ENCODE measurements around the gene NOP56. TPM values are rescaled to one million over a fixed set of nuclear protein-coding genes. Genes with fewer than 3 reads are reported as not detected.

NOP56 gene
- total and polyA plus RNA-seq, 4 donors: 34.2 to 63.7 (median 46.5) TPM

DNA sequence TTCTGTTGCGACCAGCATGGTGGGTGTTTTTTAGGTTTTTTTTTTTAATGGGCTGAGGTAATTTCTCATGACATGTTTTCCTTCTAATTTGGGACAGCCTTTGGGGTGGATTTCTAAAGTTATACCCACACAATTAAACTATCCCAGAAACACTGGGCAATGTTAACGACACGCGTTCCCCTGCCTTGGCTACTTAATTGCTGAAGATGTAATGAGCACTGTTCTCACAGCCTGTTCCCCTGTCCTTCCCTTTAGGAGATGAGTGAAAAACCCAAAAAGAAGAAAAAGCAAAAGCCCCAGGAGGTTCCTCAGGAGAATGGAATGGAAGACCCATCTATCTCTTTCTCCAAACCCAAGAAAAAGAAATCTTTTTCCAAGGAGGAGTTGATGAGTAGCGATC, 5.2 kb downstream of the NOP56 start:
- Histone ChIP-seq H3K9ac (ENCODE audit: low read depth in 1 of 2, low read length in 2 of 2) (no peak overlapping the region), H3K4me3 (ENCODE audit: low read depth in 1 of 3, low read length in 3 of 3) (no peak overlapping the region), H3K27ac (ENCODE audit: low read depth in 1 of 2, low read length in 2 of 2) (no peak overlapping the region), H3K4me1 (ENCODE audit: control insufficient read depth in 4 of 4, insufficient read depth in 4 of 4, low read length in 3 of 4) (peaks cover 3 to 18% (median 11%) of the 10 kb centered on the region in 4 donors), H3K9me3 (ENCODE audit: control insufficient read depth in 4 of 4, low read length in 3 of 4) (no peaks in the 10 kb centered on the region), H3K36me3 (ENCODE audit: control insufficient read depth in 4 of 4, insufficient read depth in 3 of 4, low read depth in 1 of 4, low read length in 3 of 4) (peaks cover 24 to 78% (median 65%) of the 10 kb centered on the region in 4 donors), H3K27me3 (ENCODE audit: control insufficient read depth in 4 of 4, insufficient read depth in 4 of 4, low read length in 3 of 4) (no peaks in the 10 kb centered on the region)
- WGBS: 95% methylated on average over 5 of the region's 5 CpGs
- DNase-seq (ENCODE audit: low spot score): no peak
- TF ChIP-seq RXRA (IDR thresholded peaks at IDR 0.05) (no peak), RAD21 (IDR thresholded peaks at IDR 0.05) (no peak), TAF1 (conservative IDR thresholded peaks at IDR 0.05) (no peak), HNF4A (conservative IDR thresholded peaks at IDR 0.05) (no peak), MAX (IDR thresholded peaks at IDR 0.05) (no peak), ZBTB33 (IDR thresholded peaks at IDR 0.05) (no peak), HNF4G (IDR thresholded peaks at IDR 0.05) (no peak), YY1 (IDR thresholded peaks at IDR 0.05) (no peak), CTCF (IDR thresholded peaks at IDR 0.05; ENCODE audit: low read depth, low read length, missing input control) (no peak), NR2F2 (IDR thresholded peaks at IDR 0.05) (no peak), FOXA2 (IDR thresholded peaks at IDR 0.05) (no peak), FOXA1 (IDR thresholded peaks at IDR 0.05) (no peak), EGR1 (IDR thresholded peaks at IDR 0.05; ENCODE audit: low read depth in 2 of 2) (no peak), JUND (IDR thresholded peaks at IDR 0.05) (no peak), GABPA (IDR thresholded peaks at IDR 0.05 in 1 of 2, conservative IDR thresholded peaks at IDR 0.05 in 1 of 2) (no peak), SP1 (IDR thresholded peaks at IDR 0.05) (no peak)
- TF ChIP-seq, protein P1, sequence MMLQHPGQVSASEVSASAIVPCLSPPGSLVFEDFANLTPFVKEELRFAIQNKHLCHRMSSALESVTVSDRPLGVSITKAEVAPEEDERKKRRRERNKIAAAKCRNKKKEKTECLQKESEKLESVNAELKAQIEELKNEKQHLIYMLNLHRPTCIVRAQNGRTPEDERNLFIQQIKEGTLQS (IDR thresholded peaks at IDR 0.05): no peak
- TF ChIP-seq, protein P2, sequence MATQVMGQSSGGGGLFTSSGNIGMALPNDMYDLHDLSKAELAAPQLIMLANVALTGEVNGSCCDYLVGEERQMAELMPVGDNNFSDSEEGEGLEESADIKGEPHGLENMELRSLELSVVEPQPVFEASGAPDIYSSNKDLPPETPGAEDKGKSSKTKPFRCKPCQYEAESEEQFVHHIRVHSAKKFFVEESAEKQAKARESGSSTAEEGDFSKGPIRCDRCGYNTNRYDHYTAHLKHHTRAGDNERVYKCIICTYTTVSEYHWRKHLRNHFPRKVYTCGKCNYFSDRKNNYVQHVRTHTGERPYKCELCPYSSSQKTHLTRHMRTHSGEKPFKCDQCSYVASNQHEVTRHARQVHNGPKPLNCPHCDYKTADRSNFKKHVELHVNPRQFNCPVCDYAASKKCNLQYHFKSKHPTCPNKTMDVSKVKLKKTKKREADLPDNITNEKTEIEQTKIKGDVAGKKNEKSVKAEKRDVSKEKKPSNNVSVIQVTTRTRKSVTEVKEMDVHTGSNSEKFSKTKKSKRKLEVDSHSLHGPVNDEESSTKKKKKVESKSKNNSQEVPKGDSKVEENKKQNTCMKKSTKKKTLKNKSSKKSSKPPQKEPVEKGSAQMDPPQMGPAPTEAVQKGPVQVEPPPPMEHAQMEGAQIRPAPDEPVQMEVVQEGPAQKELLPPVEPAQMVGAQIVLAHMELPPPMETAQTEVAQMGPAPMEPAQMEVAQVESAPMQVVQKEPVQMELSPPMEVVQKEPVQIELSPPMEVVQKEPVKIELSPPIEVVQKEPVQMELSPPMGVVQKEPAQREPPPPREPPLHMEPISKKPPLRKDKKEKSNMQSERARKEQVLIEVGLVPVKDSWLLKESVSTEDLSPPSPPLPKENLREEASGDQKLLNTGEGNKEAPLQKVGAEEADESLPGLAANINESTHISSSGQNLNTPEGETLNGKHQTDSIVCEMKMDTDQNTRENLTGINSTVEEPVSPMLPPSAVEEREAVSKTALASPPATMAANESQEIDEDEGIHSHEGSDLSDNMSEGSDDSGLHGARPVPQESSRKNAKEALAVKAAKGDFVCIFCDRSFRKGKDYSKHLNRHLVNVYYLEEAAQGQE (IDR thresholded peaks at IDR 0.05): no peak
